Measurements from ENCODE around the gene GREB1.

- TF ChIP-seq CTCF (conservative IDR thresholded peaks at IDR 0.05; ENCODE audit: low read depth, low read length) (no peak), EZH2 (IDR thresholded peaks at IDR 0.05; ENCODE audit: borderline replicate concordance, low read depth, low read length, poor library complexity, severe bottlenecking) (no peak)
Measured at GRCh38 chr2:11667866-11668637, 134.2 kb downstream of the GREB1 start.
